SJSA1 (cell line): Measurements from ENCODE around the gene EFHD2. TPM values are rescaled to one million over a fixed set of nuclear protein-coding genes. Genes with fewer than 3 reads are reported as not detected.

Source experiments
- DNase-seq, 2 experiments: peaks; one replicate each; pipeline ENCODE4 v3.0.0-alpha.2; 2015 to 2020; ENCODE audit warnings: low spot score in 2 of 2, low read depth in 1 of 2
- H3K27ac ChIP-seq: fragments of 250-450 bp; sonication (Bioruptor Pico); 2 replicates; pipeline ENCODE4 v1.5.1; 2020; ENCODE audit warnings: mild to moderate bottlenecking, moderate library complexity
- H3K27me3 ChIP-seq: fragments of 250-450 bp; sonication (Bioruptor Pico); replicated peaks from 2 replicates; pipeline ENCODE4 v1.5.1; 2020; ENCODE audit warnings: mild to moderate bottlenecking, moderate library complexity
- H3K36me3 ChIP-seq: fragments of 250-450 bp; sonication (Bioruptor Pico); 2 replicates; pipeline ENCODE4 v1.5.1; 2020; ENCODE audit warnings: mild to moderate bottlenecking
- H3K4me1 ChIP-seq: fragments of 250-450 bp; sonication (Bioruptor Pico); replicated peaks from 2 replicates; pipeline ENCODE4 v1.6.1; 2021; ENCODE audit warnings: mild to moderate bottlenecking
- H3K4me3 ChIP-seq: fragments of 250-450 bp; sonication (Bioruptor Pico); 2 replicates; pipeline ENCODE4 v1.5.1; 2020; ENCODE audit warnings: mild to moderate bottlenecking
- H3K9me3 ChIP-seq: fragments of 250-450 bp; sonication (Bioruptor Pico); replicated peaks from 2 replicates; pipeline ENCODE4 v1.5.1; 2020; ENCODE audit warnings: mild to moderate bottlenecking
- total RNA-seq: library from RNA; depleted of rRNA; stranded (reverse); fragments of >200 nt; shearing (Covaris generic); gene quantifications from 2 replicates; pipeline ENCODE4 v1.2.3, GENCODE V29; 2014

EFHD2 gene
- total RNA-seq, 1 experiment from 2014 or later: 169 TPM

DNA sequence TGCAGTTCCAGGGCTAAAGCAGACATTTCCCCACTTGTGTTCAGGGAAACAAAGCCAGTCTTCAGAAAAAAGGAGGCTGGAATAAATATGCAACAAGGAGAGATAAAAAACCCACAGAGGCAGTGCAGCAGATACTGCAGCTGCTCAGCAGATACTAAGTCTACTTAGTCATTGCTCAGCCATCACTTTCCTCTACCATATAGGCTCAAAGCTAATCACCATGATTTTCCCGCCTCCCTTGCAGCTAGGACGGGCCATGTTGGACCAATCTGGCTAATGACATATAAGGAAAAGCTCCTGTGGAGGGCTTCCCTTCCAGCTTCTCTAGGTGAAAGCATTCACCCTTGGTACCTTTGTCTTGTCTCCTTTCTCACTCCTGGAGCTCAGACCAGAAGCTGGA is 10.0 kb upstream of the EFHD2 start:
- Histone ChIP-seq H3K36me3 (peaks cover 46% of the 10 kb centered on the region), H3K4me3 (no peak overlapping the region)
- DNase-seq: no peak

DNA sequence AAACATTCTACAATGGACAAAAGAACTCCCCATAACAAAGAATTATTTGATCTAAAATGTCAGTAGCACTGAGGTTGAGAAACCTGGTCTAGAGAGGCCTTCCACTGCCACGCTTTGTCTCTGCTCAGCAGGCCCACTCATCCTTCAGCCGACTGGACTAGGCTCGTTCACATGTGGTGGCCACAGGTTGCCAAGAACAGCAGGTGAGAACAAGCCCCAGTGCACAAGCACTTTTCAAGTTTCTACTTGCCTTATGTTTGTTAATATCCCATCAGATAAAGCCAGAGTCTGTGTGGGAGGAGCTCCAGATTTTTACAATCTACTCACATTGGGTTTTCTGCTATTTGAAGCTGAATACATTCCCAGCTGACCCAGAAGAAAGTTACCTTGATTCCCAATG is 9.1 kb upstream of the EFHD2 start:
- Histone ChIP-seq H3K36me3 (peaks cover 55% of the 10 kb centered on the region), H3K4me1 (no peaks in the 10 kb centered on the region), H3K27me3 (no peaks in the 10 kb centered on the region), H3K9me3 (no peaks in the 10 kb centered on the region), H3K4me3 (no peak overlapping the region), H3K27ac (no peak overlapping the region)
- DNase-seq: no peak

More for the DNA sequence above, 10.0 kb upstream of the EFHD2 start:
- no peaks in the 10 kb centered on the region for H3K27me3 ChIP-seq
- no peaks in the 10 kb centered on the region for H3K4me1 ChIP-seq
- H3K9me3 ChIP-seq: no peaks in the 10 kb centered on the region
- no peak overlapping the region for H3K27ac ChIP-seq

DNA sequence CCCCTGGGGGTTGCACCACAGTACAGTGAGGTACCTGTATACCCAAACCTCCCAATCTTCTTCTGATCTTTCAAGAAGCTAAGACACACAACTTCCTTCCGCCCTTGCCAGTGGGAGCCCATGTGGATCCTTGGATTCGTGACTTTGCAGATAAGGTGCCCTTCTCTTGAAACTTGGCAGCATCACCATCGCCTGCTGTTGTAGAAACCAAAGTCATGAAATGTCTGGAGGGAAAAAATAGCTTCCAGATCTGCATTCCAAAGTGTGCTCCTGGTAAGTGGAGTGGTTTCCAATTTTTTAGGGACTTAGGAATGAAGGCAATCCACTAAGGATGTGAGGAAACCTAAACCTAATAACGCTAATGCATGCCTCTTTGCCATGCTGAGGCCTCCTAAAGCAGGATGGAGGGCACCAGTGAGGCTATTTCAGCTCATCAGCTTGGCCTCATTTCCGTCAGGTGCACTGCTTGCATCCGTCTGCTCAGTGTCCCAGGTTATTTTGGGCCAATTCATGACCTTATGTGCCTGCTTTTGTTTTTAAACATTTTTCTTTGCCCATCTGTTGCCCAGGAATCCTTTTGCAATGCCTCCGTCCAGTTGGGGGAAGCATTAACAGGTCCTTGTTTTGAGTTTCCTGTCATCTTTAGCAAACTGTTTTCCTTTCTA is 8.2 kb upstream of the EFHD2 start:
- DNase-seq: no peak
- H3K36me3 ChIP-seq: peaks cover 62% of the 10 kb centered on the region
- H3K27me3 ChIP-seq: no peaks in the 10 kb centered on the region
- H3K4me1 ChIP-seq: no peaks in the 10 kb centered on the region
- H3K9me3 ChIP-seq: no peaks in the 10 kb centered on the region
- no peak overlapping the region for H3K27ac ChIP-seq
- no peak overlapping the region for H3K4me3 ChIP-seq

DNA sequence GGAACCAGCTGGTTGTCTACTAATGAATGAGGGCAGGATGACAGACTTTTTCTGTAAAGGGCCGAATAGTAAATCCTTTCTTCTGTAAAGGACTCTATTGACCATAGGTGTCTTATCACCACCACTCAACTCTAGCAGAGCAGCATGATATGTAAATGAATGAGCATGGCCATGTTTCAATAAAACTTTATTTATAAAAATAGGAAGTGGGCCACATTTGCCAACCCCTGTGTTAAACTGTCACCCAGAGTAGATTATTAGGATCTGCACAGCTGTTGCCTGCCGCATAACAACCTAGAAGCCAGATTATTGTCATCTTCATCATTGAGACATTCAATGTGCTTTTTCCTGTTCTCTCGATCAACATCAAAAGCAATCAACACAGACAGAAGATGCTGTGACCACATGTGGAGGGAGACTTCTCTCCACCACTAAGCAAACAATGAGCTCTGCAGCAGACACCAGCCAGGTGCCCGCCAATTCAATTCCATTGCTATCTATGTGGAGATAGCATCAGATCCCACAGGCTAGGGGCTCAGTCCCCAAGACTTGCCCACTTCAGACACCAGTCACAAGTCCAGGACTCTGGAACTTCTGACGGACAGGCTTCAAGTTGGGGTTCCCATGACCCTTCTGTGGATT is 6.8 kb upstream of the EFHD2 start:
- Histone ChIP-seq H3K4me3 (no peak overlapping the region), H3K4me1 (peaks cover 13% of the 10 kb centered on the region), H3K36me3 (peaks cover 73% of the 10 kb centered on the region)

DNA sequence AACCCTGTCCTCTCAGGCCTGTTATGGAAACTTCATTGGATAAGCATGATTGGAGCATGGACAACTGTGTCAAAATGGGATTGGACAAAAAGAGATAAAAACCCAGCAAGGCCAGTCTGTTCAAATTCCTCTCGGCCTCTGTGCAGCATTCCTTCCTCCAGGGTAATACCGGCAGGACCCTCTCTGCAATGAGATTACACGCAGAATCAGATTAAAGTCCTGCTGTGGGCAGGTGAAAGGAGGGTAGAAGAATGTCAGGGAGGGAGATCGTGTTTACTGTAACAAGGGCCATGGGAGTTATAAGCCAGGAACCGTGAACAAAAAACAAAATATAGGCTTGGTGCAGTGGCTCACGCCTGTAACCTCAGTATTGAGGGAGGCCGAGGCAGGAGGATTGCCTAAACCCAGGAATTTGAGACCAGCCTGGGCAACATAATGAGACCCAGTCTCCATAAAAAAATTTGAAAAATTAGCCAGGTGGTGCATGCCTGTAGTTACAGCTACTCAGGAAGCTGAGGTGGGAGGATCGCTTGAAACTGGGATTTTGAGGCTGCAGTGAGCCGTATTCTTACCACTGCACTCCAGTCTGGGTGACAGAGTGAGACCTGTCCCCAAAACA is 5.6 kb upstream of the EFHD2 start:
- DNase-seq: no peak

More for the DNA sequence above, 6.8 kb upstream of the EFHD2 start:
- Histone ChIP-seq H3K9me3 (no peaks in the 10 kb centered on the region), H3K27me3 (no peaks in the 10 kb centered on the region), H3K27ac (no peak overlapping the region)
- DNase-seq: no peak

DNA sequence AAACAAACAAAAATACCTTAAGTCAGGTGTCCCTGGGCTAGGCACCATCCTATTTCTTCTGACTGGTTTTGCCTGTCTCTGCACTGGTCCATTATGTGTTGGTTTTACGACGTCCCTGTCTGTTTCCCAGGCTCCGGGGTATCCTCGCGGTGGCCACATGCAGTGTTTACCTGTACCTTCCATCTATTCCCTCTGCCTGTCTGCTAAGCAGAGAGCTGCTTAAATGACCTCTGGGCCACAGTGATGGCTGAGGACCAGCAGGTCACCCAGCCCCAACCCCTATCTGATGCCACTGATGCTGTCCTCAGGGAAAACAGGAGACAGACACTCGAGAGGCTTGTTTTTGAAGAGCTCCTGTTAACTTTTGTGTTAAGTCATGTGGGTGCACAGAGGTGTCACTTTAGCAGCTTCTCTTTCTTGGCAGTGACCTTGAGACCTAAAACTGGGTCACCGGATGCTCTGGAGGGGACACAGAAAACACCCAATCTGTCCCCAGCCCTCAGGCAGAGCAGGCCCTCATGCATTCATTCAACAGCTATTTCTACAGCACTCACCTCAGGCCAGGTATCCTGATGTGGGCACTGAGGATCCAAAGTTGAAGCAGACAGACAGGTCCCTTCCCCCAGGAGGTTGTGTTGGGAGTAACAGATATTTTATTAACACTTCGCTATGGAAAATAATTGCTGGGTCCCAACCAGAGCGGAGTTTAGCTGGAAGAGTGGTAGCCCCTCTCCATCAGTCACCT is 4.4 kb upstream of the EFHD2 start:
- Histone ChIP-seq H3K9me3 (peaks cover 5% of the 10 kb centered on the region), H3K4me1 (peaks cover 33% of the 10 kb centered on the region), H3K27ac (no peak overlapping the region), H3K36me3 (peaks cover 91% of the 10 kb centered on the region), H3K27me3 (no peaks in the 10 kb centered on the region), H3K4me3 (no peak overlapping the region)
- DNase-seq: no peak

More for the DNA sequence above, 5.6 kb upstream of the EFHD2 start:
- Histone ChIP-seq H3K27me3 (no peaks in the 10 kb centered on the region), H3K27ac (no peak overlapping the region), H3K36me3 (peaks cover 84% of the 10 kb centered on the region), H3K4me3 (no peak overlapping the region), H3K9me3 (no peaks in the 10 kb centered on the region), H3K4me1 (peaks cover 24% of the 10 kb centered on the region)

DNA sequence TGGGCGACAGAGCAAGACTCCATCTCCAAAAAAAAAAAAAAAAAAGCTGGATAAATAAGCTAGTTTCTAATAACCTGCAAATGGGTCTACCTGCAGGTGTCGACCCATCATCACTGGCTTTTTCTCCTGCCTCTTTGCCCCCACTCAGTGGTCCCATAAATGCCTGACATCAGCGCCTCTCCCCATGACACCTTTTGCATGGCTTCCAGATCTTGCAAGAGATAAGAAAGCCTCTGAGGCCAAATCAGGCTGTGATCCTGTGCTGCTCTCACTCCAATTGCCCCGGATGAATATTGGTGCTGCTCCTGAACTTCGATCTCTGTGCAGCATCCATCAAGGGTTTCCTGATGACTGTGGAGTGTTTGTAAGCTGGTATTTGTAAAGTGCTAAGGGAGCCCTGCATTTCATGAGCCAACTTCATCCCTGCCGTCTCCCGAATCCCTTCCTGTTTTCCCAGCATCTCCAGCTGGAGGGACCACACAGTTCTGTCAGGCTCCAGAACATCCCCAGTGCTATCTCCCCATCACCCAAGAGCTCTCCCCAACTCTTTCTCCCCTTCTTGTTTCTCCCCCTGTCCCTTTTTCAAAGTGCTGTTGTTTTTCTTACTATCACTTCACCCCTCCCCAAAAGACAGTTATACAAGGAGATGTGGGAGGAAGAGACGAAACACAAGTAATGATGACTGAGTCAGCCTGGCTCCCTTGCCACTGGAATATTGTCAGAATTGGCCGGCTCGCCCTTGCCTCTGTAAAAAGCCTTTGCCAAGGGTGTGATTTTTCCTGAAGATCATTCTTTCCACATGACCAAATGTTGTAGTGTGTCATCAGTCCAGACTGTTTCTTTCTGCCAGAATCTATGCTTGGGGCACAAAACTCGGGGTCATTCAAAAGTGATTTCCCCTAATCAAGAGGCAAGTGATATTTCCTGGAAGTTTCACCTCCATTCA is 2.8 kb upstream of the EFHD2 start:
- peaks cover 5% of the 10 kb centered on the region for H3K9me3 ChIP-seq
- peak overlapping the region; percentile 28; the same call in 1 of the 2 replicates for H3K27ac ChIP-seq
- no peak for DNase-seq
- no peak overlapping the region for H3K4me3 ChIP-seq
- peaks cover 40% of the 10 kb centered on the region for H3K4me1 ChIP-seq
- H3K27me3 ChIP-seq: no peaks in the 10 kb centered on the region
- H3K36me3 ChIP-seq: peaks cover 92% of the 10 kb centered on the region

DNA sequence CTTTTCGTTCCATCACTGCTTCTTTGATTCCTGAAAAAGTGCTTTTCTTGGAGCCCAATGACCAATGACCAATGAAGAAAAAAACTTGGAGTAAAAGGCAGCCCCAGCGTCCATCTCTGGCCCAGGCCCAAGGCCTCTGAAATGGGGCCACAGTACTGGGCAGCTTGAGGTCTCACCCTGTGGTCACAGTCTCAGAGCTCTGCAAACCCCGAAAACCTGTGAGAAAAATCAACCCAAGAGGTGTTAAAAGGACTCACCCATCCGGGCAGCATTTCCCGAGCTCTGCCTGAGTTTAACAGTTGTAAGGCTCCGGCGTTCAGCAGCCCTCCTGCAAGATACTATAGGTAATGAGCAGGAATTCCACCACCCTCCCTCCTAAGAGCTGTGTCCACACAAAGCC is 2.1 kb upstream of the EFHD2 start:
- Histone ChIP-seq H3K9me3 (peaks cover 5% of the 10 kb centered on the region), H3K27ac (peak overlapping the region; percentile 28; the same call in 1 of the 2 replicates), H3K27me3 (no peaks in the 10 kb centered on the region), H3K36me3 (peaks cover 88% of the 10 kb centered on the region), H3K4me3 (no peak overlapping the region), H3K4me1 (peaks cover 44% of the 10 kb centered on the region)
- DNase-seq: no peak

DNA sequence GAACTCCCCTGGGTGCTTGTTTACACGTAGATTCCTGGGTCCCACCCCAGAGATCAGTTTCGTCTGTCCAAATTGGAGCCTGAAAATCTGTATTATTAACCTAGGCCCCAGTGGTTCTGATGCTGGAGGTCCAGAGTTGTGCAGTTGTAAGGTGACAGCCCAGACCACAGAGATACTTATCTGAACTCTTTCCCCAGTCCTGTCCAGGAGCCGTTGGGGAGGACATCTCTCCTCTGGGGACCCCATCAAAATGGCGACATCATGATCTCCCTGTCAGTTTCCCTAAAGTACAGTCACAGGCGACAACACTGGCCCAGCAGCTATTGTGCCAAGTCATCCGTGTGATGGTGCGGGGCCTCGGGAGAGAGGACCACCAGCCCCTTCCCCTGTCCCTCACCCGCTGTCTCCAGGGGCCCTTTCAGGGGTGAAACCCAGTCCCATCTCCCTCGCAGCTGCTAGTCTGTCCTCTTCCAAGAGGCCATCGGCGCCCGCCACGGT is 749 bp upstream of the EFHD2 start:
- peaks cover 58% of the 10 kb centered on the region for H3K4me1 ChIP-seq
- H3K36me3 ChIP-seq: peaks cover 88% of the 10 kb centered on the region
- peak overlapping the region; percentile 99 for H3K4me3 ChIP-seq
- peak overlapping the region; percentile 95 for H3K27ac ChIP-seq
- no peaks in the 10 kb centered on the region for H3K27me3 ChIP-seq
- DNase-seq: no peak
- H3K9me3 ChIP-seq: peaks cover 5% of the 10 kb centered on the region

DNA sequence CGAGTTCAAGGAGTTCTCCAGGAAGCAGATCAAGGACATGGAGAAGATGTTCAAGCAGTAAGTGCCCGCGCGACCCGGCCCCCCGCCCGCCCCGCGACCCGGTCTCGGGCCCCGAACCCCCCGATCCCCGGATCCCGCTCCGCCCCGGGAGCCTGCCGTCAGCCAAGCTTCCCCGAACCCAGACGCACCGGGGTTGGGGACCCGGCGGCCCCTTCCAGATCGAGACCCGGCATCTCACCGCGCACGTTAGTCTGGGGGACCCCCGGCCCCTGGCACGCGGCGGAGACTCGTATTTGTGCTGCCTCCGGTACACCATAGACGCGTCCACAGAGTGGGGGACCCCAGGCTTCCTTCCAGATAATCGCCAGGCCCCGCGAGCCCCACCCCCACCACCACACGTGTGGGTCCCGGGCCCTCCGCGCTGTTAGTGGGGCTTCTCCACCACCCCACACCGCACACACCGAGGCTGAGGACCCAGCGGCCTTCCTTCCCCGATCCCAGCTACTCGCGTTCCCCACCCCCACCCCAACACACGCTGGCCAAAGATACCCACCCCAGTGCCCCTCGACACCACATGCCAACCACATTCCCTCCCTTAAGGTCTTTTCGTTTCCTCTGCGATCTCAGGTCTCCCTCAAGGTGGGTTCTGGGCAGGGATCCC is 665 bp downstream of the EFHD2 start:
- peak overlapping the region; percentile 95 for H3K27ac ChIP-seq
- H3K4me1 ChIP-seq: peaks cover 68% of the 10 kb centered on the region
- no peak for DNase-seq
- H3K27me3 ChIP-seq: no peaks in the 10 kb centered on the region
- H3K4me3 ChIP-seq: peak overlapping the region; percentile 99
- peaks cover 88% of the 10 kb centered on the region for H3K36me3 ChIP-seq
- H3K9me3 ChIP-seq: peaks cover 5% of the 10 kb centered on the region

DNA sequence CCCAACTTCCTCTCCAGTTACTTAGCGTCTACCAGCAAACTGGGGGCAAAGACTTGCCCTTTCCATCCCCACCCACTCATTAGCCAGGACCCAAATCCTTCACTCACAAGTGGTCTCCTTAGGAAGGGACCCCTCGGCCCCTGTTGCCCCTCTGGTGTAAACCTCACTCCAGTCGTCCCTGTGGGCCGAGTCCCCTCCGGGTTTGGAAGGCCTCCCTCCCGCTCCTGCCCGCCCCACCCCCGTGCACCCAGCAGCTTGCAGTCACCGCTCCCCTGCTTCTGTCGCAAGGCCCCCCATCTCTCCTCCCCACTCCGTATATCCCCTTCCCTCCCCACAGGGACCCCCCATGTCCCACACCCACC is 1.2 kb downstream of the EFHD2 start:
- peaks cover 73% of the 10 kb centered on the region for H3K4me1 ChIP-seq
- peak overlapping the region; percentile 95 for H3K27ac ChIP-seq
- H3K36me3 ChIP-seq: peaks cover 88% of the 10 kb centered on the region
- H3K27me3 ChIP-seq: no peaks in the 10 kb centered on the region
- H3K9me3 ChIP-seq: peaks cover 5% of the 10 kb centered on the region
- peak overlapping the region; percentile 99 for H3K4me3 ChIP-seq
- peak in 1 of 2 experiments; percentile 52 for DNase-seq

DNA sequence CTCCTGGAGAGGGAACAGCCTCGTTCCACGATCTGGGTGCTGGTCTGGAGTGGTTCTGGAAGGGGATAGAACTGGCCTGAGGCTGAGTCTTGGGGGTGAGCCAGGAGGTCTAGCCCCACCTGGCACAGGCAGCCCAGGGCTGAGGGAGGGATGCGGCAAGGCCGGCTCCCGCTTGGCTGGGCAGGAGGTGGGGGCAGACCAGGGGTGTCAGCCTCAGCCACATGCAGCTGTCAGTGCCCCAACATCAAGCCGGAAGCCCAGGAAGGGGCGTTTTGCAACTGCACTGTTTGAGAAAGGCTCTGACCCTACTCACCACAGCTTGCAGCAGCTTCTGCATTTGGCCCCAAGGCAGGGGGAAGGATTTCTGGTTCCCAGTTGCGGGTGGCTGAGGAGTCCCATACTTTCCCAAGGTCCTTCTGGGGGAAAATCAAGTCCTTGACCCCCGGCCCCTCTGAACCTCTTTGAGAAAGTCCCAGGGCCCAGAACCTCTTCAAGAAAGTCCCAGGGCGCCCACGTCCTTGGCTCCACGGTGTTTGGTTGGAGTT is 2.0 kb downstream of the EFHD2 start:
- Histone ChIP-seq H3K36me3 (peaks cover 90% of the 10 kb centered on the region), H3K4me3 (peak overlapping the region; percentile 99), H3K27ac (peak overlapping the region; percentile 95), H3K4me1 (peaks cover 81% of the 10 kb centered on the region), H3K27me3 (no peaks in the 10 kb centered on the region), H3K9me3 (peaks cover 5% of the 10 kb centered on the region)
- no peak for DNase-seq
